ENCODE data around the gene BHLHE40. TPM values are rescaled to one million over a fixed set of nuclear protein-coding genes. Genes with fewer than 3 reads are reported as not detected.
"Not testable (repeated sequence)": the region's sequence is repeated elsewhere in the genome, so short reads cannot be mapped to it uniquely, and the experiment has no call there.

Gene BHLHE40
- total RNA-seq, 1 donor from 2014 or later, result 6.6 TPM

DNA sequence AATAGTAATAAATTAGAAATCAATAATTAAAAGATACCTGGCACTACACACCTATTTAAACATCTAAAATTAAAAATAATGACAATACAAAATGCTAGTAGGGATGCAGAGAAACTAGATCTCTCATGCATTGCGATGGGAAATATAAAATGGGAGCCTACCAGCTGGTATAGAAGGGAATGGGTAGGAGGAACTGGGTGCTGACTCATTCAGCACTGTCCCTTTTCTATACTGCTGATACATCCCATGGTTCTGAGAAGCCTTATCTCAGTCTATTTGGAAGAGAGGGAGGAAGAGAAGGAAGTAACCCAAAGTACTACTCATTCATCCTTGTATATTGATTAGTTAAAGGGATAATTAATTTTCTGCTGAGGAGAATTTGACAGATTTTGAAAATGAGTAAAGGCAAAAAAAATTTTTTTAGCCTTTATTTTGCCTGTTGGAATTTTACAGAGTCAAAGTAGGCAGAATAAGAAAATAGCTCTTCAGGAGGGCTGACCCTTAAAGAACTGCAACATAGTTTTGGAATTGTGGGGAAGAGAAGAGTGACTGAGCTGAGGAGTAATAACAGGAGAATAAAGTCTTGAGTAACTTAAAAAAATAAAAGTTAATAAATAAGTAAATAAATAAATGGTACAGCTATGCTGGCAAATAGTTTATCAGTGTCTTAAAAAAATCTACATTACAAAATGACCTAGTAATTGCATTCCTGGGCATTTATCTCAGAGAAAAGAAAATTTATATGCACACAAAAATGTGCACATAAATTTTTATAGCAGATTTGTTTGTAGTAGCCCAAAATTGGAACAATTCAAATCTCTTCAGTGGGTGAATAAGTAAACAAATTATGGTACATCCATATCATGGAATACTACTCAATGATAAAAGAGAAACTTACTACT is 15.3 kb upstream of the BHLHE40 start:
- no peak for DNase-seq

DNA sequence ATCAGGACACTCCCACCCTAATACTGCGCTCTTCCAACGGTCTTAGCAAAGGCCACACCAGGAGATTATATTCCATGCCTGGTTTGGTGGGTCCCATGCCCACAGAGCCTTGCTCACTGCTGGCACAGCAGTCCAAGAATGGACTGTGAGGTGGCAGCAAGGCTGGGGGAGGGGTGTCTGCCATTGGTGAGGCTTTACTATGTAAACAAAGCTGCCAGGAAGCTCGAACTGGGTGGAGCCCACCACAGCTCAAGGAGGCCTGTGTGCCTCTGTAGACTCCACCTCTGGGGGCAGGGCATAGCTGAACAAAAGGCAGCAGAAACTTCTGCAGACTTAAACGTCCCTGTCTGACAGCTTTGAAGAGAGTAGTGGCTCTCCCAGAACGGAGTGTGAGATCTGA is 13.2 kb upstream of the BHLHE40 start:
- DNase-seq, result not testable (repeated sequence)

DNA sequence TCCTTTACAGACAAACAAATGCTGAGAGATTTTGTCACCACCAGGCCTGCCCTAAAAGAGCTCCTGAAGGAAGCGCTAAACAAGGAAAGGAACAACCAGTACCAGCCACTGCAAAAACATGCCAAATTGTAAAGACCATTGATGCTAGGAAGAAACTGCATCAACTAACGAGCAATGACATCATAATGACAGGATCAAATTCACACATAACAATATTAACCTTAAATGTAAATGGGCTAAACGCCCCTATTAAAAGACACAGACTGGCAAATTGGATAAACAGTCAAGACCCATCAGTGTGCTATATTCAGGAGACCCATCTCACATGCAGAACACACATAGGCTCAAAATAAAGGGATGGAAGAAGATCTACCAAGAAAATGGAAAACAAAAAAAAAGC is 11.6 kb upstream of the BHLHE40 start:
- DNase-seq, result not testable (repeated sequence)

DNA sequence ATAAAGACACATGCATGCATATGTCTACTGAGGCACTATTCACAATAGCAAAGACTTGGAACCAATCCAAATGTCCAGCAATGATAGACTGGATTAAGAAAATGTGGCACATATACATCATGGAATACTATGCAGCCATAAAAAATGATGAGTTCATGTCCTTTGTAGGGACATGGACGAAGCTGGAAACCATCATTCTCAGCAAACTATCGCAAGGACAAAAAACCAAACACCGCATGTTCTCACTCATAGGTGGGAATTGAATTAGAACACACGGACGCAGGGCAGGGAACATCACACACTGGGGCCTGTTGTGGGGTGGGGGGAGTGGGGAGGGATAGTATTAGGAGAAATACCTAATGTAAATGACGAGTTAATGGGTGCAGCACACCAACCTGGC is 7.8 kb upstream of the BHLHE40 start:
- DNase-seq, result not testable (repeated sequence)

DNA sequence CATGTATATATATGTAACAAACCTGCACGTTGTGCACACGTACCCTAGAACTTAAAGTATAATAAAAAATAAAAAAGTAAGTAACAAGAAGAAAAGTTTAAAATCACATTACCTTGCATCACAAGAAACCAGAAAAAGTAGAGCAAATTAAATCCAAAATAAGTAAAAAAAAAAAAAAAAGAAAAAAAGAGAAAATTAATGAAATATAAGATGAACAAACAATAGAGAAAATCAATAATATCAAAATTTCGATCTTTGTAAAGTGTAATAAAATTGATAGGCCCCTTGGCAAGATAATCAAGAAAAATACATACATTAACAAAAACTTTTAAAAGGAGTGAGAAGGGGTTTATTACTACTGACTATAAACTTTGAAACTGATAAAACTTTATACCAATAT is 7.4 kb upstream of the BHLHE40 start:
- DNase-seq, result no peak

DNA sequence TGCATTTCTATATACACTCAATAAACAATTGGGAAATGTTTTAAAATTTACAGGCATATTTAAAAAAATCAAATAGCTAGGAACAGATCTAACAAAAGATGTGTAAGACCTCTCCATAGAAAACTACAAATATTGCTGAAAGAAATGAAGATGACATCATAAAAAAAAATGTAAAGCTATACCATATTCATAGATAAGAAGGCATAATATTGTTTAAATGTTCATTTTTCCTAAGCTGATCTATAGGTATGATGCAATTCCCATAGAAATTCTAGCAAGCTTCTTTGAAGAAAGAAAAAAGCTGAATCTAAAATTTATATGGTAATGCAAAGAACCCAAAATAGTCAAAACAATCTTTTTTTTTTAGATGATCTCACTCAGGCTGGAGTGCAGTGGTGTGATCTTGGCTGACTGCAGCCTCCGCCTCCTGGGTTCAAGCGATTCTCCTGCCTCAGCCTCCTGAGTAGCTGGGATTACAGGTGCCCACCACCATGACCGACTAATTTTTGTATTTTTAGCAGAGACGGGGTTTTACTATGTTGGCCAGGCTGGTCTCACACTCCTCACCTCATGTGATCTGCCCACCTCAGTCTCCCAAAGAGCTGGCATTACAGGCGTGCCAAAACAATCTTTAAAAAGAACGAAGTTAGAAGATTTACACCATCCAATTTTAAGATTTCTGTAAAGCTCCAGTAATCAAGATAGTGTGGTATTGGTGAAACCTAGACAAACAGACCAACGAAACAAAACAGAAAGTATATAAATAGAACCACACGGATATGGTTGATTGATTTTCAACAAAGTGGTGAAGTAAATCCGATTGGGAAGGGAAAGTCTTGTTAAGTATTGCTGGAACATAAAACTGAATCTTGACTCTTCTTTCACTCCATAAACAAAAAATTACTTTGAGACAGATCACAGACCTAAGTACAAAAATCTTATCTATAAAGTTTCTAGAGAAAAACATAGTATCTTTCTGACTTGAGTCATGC is 6.3 kb upstream of the BHLHE40 start:
- no peak for DNase-seq

DNA sequence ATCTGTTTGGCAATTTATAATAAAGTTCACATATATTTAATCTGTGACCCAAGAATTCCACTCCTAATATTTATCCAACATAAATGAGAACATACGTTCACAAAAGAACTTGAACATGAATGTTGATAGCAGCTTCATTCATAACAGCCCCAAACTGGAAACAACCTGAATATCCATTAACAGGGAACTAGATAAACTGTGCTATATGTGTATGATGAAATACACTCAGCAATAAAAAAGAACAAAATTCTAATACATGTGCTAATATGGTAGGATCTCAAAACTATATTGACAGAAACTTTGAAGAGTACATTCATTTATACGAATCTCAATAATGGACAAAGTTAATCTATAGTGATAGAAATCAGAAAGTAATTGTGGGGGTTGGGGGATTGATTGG is 5.1 kb upstream of the BHLHE40 start:
- no peak for DNase-seq

DNA sequence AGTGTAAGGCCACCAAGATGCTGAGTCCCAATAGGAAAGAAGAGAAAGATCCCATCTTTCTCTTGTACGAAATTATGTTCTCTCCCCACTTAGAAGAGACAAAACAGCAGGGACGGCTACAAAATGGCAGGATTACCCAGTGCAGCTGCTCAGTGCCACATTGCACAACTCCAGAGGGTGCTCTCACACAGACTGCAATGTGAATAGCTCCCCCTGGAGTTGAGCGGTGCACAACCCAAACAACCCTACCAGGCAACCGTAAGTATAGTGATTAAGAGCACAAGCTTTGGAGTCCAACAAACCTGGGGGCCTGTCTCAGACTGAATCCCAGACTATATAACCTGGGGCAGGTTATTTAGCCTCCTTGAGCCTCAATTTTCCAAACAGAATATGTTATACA is 3.1 kb upstream of the BHLHE40 start:
- no peak for DNase-seq

DNA sequence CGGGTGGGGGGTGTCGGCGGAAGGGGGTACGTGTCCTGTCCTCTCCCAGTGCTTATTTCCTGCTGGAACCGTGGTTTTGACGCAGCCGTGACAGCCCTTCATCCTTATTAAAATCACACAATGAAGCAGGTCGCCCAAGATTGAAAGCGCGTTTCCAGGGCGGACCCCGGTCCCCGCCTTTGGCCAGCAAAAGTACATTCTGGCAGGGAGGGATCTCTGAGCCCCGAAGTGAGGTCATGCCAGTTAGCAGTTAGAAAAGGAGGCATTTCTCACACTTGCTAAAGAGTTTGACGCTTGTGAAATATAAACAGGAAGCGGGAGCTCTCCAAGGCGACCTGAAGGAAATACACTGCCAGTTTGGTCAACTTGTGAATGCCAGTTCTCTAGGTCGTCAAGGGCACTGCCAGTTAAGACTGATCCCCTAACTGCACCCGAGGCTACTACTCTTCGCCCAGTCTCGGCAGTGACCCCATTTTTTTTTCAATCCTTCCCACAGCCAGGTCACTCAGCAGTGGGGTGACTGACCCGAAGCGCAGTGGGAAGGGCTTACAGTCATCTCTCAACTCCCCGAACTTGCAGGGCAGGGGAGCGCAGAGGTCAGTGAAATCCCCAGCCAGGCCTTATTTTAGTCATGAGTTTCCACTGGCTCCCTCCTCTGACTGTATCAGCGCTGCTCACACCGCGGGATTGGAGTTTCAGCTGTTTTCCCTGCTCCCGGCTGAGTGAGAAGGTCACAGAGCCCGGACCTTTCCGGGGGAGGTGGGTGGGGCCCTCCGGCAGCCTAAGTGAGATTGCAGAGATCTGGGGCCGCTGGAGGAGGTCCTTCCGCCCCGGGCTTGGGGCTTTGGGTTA is 2.0 kb upstream of the BHLHE40 start:
- peak; percentile 20 for DNase-seq

DNA sequence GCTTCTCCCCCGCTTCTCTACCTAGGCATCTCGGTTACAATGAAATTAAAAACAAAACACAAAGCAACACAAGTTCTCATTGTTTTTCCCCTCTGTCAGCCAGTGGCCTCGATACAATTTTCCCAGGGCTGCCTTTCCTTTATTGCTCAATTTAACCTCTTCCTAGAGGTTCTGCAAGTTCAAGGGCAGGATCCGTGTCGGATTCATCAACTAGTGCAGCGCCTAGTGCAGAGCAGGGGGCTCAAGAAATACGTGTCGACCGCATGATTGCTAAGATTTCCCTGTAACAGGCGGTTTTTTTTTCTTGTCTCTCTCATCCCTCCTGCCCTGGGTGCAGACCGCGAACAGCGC is 1.4 kb upstream of the BHLHE40 start:
- DNase-seq, result no peak

DNA sequence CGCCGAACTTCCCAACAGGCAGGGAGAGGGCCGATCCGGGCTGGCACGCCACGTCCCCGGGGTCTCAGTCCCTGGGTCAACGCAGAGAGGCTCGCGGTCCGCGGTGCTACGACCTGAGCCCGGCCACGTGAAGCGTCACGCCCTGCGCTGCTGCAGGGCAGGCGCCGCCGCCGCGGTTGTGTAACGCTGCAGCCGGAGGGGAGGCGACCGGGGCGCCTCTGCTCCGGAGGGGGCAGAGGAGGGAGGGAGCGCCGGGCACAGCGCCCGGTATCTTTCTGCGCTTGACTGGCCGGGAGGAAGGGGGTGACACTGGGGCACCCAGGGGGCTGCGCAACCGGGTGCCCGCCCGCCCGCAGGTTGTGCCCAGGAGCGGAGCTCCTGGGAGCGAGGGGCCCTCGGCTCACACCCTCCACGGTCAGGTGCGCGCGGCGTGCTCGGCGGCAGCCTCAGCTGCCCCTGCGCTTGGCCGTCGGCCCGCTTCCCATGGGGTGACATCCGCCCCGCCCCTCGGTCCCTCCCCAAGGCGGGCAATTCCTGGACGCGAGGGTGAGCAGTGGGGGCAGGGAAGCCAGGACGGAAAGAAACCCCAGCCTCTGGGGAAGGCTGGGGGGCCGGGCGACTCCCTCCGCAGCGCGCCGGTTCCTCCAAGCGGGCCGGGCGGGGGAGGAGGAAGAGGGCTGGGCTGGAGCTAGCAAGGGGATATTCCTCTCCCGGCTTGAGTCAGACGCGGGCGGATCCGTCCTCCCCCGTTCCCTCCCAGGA is 852 bp upstream of the BHLHE40 start:
- peak; percentile 92 for DNase-seq

DNA sequence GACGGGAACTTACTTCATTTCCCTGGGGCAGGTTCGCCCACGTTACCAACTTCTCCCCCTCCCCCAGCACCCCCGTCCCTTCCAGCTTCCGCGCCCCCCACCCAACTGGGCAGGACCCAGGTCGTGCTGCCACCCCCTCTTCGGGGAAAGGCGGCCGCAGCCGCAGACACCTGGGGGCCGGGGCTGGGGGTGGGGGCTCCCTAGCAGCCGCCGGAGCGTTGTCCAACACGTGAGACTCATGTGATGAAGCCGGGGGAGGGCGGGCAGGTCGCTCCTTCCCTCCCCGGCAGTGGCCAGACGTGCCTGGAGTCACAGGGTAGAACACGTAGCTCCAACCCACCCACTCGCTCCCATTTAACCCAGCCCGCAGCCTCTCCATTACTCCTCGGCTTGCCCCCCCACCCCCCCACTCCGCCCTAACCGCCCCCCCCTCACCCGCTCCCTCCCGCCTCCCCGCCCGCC is 240 bp upstream of the BHLHE40 start:
- DNase-seq, result peak; percentile 90

DNA sequence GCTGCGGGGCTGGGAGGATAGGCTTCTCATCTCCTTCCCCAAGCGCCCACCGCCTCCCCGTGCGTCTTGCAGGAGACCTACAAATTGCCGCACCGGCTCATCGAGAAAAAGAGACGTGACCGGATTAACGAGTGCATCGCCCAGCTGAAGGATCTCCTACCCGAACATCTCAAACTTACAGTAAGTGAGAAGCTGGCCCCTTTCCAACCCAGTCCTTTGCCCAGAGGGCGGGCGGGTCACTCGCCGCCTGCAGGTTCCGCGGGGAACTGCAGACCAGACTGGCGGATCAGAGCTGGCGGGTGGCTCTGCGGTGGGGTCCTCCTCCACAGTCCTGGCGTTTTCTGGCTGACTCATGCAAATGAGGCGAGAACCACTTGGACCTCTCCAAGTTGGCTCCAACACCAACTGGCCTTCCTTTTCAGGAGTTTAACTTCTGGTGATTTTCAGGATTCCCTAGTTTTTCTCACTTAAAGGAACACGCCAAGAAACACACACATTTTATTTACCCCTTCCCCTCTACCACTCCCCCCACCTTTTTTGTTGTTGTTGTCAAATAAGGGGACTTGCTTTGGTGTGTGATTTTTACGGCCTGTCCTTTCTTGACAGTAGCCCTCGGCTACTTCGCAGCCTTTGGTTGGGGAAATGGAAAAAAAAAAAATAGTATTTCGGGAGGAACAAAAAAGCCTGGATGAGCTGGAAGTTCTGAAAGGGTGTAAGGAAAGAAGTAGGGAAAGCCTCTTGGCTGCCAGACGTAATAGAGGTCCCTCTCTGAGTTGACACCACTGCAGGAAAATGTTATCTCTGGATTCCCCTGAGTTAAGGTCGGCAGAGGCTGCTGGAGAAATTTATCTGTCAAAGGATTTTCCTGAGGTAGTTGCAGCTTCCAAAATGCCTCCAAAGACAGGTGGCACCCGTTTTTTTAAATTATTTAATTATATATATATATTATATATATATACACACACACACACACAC is 1.3 kb downstream of the BHLHE40 start:
- peak; percentile 75 for DNase-seq

DNA sequence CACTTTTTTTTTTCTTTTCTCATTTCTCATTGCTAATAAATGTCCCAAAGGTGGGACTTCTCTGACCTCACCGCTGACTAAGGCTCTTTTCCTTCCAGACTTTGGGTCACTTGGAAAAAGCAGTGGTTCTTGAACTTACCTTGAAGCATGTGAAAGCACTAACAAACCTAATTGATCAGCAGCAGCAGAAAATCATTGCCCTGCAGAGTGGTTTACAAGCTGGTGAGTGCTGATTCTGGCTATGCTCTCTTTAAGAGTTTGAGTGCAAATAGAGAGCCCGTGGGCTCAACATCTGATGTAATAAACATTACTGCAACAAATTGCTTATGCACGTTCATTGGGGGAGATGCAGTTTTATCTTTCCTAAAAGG is 2.0 kb downstream of the BHLHE40 start:
- DNase-seq, result no peak

DNA sequence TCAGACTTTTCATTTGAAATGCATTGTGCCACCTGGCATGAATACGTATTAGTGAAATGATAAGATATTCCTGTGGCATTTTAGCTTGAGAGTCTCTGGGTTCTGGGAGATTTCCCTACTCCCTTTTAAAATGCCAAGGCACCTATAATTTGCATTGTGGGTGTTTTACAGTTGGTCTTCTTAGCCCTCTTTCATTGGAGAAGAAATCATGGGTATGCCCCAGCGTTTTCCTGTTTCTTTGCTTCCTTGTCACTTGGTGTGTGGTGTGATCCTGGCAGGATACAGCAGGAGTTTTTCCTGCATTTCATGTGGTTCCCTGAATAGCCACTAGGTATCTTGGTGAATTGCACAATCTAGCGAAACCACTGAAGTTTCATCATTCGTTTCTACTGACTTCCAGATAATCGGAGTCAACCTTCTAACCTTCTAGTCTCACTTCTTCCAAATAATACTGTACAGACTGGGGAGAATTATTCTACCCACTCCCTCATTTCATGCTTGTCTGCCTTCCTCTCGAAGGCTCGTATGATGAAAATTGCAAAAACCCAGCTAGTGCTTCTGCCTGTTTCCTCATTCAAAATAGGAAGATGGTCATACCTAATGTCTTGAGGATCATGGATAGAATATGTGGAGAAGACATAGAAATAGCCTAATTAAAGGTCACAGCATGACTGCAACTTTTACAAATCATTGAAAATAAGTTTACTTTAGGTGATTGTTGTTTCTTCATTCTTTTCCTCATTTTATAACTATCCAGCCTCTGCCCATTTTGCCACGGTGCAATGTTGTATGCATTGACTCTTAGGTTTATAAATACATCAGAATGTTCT is 2.6 kb downstream of the BHLHE40 start:
- DNase-seq, result no peak

DNA sequence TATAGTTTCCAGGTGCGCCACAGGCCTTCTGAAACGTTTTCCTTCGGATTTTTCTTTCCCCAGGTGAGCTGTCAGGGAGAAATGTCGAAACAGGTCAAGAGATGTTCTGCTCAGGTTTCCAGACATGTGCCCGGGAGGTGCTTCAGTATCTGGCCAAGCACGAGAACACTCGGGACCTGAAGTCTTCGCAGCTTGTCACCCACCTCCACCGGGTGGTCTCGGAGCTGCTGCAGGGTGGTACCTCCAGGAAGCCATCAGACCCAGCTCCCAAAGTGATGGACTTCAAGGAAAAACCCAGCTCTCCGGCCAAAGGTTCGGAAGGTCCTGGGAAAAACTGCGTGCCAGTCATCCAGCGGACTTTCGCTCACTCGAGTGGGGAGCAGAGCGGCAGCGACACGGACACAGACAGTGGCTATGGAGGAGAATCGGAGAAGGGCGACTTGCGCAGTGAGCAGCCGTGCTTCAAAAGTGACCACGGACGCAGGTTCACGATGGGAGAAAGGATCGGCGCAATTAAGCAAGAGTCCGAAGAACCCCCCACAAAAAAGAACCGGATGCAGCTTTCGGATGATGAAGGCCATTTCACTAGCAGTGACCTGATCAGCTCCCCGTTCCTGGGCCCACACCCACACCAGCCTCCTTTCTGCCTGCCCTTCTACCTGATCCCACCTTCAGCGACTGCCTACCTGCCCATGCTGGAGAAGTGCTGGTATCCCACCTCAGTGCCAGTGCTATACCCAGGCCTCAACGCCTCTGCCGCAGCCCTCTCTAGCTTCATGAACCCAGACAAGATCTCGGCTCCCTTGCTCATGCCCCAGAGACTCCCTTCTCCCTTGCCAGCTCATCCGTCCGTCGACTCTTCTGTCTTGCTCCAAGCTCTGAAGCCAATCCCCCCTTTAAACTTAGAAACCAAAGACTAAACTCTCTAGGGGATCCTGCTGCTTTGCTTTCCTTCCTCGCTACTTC is 3.8 kb downstream of the BHLHE40 start:
- DNase-seq, result no peak

DNA sequence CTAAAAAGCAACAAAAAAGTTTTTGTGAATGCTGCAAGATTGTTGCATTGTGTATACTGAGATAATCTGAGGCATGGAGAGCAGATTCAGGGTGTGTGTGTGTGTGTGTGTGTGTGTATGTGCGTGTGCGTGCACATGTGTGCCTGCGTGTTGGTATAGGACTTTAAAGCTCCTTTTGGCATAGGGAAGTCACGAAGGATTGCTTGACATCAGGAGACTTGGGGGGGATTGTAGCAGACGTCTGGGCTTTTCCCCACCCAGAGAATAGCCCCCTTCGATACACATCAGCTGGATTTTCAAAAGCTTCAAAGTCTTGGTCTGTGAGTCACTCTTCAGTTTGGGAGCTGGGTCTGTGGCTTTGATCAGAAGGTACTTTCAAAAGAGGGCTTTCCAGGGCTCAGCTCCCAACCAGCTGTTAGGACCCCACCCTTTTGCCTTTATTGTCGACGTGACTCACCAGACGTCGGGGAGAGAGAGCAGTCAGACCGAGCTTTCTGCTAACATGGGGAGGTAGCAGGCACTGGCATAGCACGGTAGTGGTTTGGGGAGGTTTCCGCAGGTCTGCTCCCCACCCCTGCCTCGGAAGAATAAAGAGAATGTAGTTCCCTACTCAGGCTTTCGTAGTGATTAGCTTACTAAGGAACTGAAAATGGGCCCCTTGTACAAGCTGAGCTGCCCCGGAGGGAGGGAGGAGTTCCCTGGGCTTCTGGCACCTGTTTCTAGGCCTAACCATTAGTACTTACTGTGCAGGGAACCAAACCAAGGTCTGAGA is 4.7 kb downstream of the BHLHE40 start:
- DNase-seq, result no peak

Data from occipital lobe (tissue), 2 donors.